GM18519 (cell line): ENCODE measurements around the gene SORBS2.
"Not testable (repeated sequence)": the region's sequence is repeated elsewhere in the genome, so short reads cannot be mapped to it uniquely, and the experiment has no call there.

Experiments used
- ATAC-seq: cut with Tn5 transposase; IDR thresholded peaks from one replicate; pipeline ENCODE4 v1.9.1; 2021; ENCODE audit warnings: mild to moderate bottlenecking, moderate library complexity; ENCODE audit not compliant: unreplicated experiment, low FRiP score

Gene SORBS2

GRCh38 chr4:185716577-185717376 lies 95.2 kb downstream of the SORBS2 start:
- no peak for ATAC-seq

- no peak for ATAC-seq
Measured at GRCh38 chr4:185716141-185716551, 95.8 kb downstream of the SORBS2 start.

DNA sequence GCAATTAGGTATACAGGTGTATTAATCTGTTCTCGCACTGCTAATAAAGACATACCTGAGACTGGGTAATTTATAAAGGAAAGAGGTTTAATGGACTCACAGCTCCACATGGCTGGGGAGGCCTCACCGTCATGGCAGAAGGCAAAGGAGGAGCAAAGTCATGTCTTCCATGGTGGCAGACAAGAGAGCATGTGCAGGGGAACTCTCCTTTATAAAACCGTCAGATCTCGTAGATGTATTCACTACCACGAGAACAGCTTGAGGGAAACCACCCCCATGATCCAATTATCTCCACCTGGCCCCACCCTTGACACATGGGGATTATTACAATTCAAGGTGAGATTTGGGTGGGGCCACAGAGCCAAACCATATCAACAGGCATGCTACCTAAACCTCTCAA lies 97.5 kb downstream of the SORBS2 start:
- not testable (repeated sequence) for ATAC-seq

- ATAC-seq, result no peak
Measured at GRCh38 chr4:185713731-185714130, 98.3 kb downstream of the SORBS2 start.

DNA sequence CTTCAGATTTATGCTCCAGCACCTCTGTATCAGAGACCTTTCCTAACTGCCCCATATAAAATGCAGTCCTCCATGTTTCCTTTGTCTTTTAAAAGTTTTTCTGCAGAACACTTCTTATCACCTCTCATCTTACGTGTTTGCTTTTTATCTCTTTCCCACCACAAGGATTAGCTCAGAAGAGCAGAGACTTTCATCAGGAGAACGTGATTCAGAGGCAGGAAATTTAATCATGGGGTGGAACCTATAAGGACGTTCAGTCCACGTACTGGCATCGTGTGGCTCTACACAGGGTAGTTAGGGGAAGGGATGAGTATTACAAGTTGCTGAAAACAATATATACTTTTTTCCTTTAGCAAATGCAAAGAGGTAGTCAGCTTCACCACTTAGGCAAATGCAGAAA lies 98.7 kb downstream of the SORBS2 start:
- no peak for ATAC-seq

DNA sequence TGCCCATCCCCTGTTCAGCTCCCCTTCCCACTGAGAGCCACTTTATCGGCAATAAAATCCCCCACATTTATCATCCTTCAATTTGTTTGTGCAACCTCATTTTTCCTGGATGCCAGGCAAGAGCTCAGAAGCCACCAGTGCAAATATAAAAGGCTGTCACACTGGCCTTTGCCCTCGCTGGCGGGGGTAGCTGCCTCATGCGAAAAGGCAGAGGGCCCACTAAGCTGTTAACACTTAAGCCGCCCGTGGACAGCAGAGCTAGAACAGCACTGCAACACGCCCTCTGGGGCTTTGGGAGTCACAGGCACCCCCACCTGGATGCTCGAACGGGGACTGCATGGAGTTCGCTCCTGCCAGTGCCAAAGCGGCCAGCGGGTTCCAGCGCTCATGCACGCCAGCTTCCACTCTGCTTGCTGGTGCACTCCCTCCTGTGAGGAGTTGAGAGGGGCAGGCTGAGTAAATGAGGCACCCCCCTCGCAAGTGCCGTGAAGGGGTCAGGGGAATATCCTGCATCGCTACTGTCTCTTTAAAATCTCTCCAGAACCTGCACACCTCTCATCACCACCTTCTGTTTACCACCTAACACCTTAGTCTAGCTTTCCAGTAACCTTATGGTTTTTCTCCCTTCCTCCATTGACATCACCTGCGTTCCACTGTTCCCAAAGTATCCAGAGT lies 99.5 kb downstream of the SORBS2 start:
- ATAC-seq, result no peak

DNA sequence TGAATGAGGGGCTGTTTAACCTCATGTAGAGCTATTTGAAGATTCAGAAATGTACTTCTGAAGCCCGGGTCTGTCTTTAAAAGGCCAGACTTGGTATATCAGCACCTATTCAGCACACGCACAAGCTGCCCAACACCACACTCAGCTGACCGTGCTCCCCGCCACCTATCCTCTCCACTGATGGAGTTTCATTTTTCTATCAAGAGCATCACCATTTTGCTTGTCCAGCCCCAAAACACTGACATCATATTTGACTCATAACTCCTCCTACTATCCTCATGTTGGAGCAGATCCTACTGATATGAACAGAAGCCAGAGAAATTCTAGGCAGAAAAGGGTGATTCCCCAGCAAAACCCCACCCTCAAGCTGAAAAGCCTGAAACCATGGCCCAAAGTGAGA lies 100.3 kb downstream of the SORBS2 start:
- no peak for ATAC-seq

- no peak for ATAC-seq
Measured at GRCh38 chr4:185710487-185710995, 101.5 kb downstream of the SORBS2 start.

GRCh38 chr4:185709802-185710486 lies 102.0 kb downstream of the SORBS2 start:
- no peak for ATAC-seq

- no peak for ATAC-seq
Measured at GRCh38 chr4:185708348-185708747, 103.6 kb downstream of the SORBS2 start.

GRCh38 chr4:185707622-185708021 lies 104.4 kb downstream of the SORBS2 start:
- ATAC-seq, result not testable (repeated sequence)

GRCh38 chr4:185702147-185702663 lies 109.8 kb downstream of the SORBS2 start:
- ATAC-seq, result no peak

GRCh38 chr4:185700630-185701029 lies 111.4 kb downstream of the SORBS2 start:
- ATAC-seq, result no peak

- ATAC-seq, result no peak
Measured at GRCh38 chr4:185700048-185700447, 111.9 kb downstream of the SORBS2 start.

GRCh38 chr4:185697488-185697887 lies 114.5 kb downstream of the SORBS2 start:
- ATAC-seq, result no peak

DNA sequence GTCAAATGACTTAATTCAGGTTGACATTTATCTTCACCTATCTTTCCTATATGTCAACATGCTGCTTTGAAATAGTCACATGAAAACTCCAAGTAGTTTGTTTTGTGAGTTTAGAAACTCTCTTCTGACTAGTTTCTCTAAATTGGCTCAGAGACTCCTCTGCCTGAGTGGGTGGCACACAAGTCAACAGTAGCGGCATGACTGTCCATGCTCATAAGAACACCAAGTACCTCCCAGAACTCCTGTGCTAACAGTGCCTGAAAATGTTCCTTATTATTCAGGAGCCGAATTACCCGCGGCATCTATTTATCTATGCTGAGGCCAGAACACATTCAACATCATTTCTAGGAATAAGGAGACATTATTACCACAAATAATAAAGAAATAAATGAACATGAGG lies 116.3 kb downstream of the SORBS2 start:
- ATAC-seq, result no peak

DNA sequence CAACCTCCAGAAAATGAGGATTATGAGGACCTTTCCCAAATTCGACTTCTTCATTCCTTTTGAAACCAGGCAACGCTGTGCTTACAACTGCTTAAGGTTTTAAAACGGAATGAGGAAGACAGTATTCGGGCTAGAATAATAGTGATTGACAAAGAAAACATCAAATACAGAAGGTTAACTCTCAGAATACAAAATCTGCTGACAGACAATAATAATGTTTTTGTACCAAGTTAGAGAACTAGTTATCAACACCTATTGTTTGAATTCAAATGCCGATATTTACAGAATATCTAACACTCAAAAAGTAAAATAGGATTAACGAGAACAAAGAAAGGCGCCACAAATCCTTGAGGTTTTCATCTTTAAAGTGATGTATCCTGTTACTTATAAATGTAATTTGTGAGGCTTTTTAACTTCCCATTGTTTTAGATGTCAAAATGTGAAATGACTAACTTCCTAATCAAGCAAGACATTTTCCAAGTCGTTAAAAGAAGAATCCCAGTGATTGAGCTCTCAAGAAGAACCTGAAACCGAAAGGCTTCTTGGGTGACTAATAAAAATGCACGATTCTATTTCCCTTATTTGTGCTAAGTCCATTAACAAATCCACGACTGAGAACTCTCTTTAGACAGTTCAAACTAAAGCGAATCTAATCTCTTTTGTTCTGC lies 118.3 kb downstream of the SORBS2 start:
- ATAC-seq, result no peak

- ATAC-seq, result no peak
Measured at GRCh38 chr4:185689407-185689806, 122.6 kb downstream of the SORBS2 start.

- no peak for ATAC-seq
Measured at GRCh38 chr4:185685804-185686203, 126.2 kb downstream of the SORBS2 start.

DNA sequence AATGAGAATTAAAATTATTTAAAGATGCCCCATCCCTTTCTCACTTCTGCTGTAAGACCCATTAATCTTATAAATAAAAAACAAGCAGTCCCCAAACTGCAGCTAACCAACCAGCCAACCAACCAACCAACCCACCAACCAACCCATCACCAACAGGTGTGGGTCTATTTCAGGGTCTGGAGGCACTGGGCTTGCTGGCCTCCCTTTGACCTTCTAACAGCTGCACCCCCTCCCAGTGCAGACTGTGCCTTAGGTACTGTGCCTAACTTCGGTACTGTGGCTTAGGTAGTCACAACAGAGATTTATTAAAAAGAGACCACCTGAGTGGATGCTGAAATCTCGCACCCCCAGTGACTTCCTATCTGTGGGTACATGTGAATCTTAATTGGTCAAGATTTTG lies 128.1 kb downstream of the SORBS2 start:
- ATAC-seq, result no peak
